Activated T-cell treated with anti-CD3 and anti-CD28 coated beads, Interleukin-2, amount 50 U/mL, for 24 hours (primary cell): ENCODE results near the gene SH3RF3.

Source experiments
- DNase-seq: peaks from one replicate; pipeline ENCODE4 v3.0.0-alpha.2; 2020
- H3K27ac Mint-ChIP-seq: 2 replicates; pipeline ENCODE4 v1.8.0; 2020; ENCODE audit warnings: mild to moderate bottlenecking, mixed read lengths
- H3K27me3 Mint-ChIP-seq: 2 replicates; pipeline ENCODE4 v1.8.0; 2020; ENCODE audit warnings: mixed read lengths
- H3K36me3 Mint-ChIP-seq: 2 replicates; pipeline ENCODE4 v1.8.0; 2020; ENCODE audit warnings: low read depth, mixed read lengths
- H3K4me1 Mint-ChIP-seq: 2 replicates; pipeline ENCODE4 v1.8.0; 2020; ENCODE audit warnings: low read depth, mixed read lengths
- H3K4me3 Mint-ChIP-seq: 2 replicates; pipeline ENCODE4 v1.8.0; 2020; ENCODE audit warnings: mild to moderate bottlenecking, moderate library complexity, mixed read lengths
- H3K9me3 Mint-ChIP-seq: 2 replicates; pipeline ENCODE4 v1.8.0; 2020; ENCODE audit warnings: mixed read lengths

Gene SH3RF3

DNA sequence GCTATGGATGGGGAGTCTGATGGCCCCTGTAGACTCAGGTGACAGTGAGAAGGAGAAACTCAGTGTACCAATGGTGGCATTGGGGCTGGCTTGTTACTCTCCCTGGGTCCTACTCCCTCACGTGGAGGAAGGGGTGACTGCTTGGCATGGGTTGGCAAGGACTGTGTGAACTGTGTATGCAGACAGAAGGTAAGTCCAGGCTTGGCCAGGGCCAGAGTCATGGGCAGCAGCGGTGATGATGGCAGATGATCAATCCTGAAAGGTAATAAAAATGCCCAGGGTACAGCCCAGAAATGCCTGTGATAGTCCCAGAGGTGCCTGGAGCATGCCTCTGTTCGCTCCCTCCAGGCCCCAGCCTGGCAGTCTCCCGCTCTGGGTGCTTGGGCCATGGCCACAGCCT, 153.9 kb downstream of the SH3RF3 start:
- Mint-ChIP-seq H3K36me3 (no peaks in the 10 kb centered on the region), H3K27me3 (no peaks in the 10 kb centered on the region), H3K27ac (no peak overlapping the region), H3K4me1 (no peaks in the 10 kb centered on the region), H3K4me3 (no peak overlapping the region), H3K9me3 (no peaks in the 10 kb centered on the region)
- DNase-seq: no peak

DNA sequence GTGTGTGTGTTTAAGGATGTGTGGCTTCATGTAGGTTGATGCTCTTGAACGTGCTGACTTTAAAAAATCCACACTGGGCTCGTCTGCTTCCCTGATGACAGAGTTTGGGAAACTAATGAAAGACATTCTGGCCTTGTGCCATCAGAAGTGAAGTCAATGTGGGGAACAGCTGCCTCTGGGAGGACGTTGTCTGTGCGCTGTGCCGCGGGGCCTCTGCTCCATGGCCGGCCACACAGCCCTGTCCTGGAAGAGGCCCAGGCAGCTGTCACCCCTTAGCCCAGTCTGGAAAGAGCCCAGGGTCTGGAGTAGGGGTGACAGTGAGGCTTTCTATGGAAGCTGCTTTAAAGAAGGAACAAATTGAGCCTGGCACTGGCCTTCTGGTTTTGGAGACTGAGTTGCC, 155.8 kb downstream of the SH3RF3 start:
- Mint-ChIP-seq H3K4me3 (no peak overlapping the region), H3K36me3 (no peaks in the 10 kb centered on the region), H3K9me3 (no peaks in the 10 kb centered on the region), H3K4me1 (no peaks in the 10 kb centered on the region), H3K27me3 (no peaks in the 10 kb centered on the region), H3K27ac (no peak overlapping the region)
- no peak for DNase-seq

DNA sequence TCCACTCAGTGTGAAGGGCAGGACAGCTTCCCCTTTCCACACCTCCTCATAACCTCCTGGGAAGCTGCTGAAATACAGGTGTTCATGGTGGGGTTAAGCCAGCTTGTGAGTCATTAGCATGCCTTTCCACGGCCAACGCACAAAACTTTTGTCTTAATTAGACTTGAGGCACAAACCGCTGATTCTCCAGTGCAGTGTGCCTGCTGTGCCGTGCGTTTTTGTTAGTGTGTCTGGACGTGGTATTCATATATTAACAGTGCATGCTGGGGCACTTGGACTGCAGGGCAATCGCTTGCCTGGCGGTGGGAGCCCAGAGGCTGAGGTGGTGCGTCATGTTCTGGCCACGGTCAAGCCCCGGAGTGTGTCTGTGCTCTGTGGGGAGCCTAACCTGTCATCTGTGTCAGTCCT, 156.2 kb downstream of the SH3RF3 start:
- no peaks in the 10 kb centered on the region for H3K9me3 Mint-ChIP-seq
- no peaks in the 10 kb centered on the region for H3K27me3 Mint-ChIP-seq
- no peaks in the 10 kb centered on the region for H3K4me1 Mint-ChIP-seq
- H3K4me3 Mint-ChIP-seq: no peak overlapping the region
- no peak overlapping the region for H3K27ac Mint-ChIP-seq
- no peaks in the 10 kb centered on the region for H3K36me3 Mint-ChIP-seq
- no peak for DNase-seq

DNA sequence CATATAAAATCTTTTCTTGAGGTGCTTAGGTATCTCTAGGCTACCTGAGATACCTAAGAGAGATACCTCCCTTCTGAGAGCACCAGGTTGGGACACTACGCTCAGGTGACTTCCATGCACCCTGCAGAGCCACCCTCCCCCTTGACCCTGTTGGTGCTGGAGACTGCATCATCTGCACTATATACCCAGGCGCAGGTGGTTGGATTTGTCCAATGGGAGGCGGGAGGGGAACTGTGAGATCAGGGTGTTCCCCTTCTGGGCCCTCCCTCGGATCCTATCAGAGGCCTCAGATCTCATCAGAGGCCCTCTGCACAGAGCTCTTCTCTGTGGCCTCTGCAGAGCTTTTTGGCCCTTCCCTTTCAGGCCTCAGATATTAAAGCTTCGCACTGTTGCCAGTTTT, 158.4 kb downstream of the SH3RF3 start:
- no peaks in the 10 kb centered on the region for H3K27me3 Mint-ChIP-seq
- no peak overlapping the region for H3K27ac Mint-ChIP-seq
- H3K36me3 Mint-ChIP-seq: no peaks in the 10 kb centered on the region

DNA sequence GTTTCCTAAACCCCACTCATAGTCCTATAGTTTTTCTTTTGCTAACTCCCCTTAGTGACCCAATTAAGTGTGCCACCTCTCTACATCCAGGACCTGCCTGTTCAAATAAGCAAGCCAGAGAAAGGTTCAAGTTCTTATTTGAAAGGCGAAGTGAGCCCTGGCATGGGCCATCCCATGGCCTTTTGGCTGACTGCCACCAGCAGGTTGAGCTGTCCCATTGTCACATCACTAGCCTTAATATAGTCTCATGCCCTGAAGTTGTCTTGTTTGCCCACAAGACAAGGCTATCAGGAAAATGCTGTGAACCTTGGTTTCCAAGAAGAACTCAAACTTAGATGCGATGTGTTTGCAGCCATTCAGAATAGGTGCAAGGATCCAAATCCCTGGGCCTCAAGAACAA, 158.8 kb downstream of the SH3RF3 start:
- DNase-seq: no peak
- no peaks in the 10 kb centered on the region for H3K9me3 Mint-ChIP-seq
- H3K27me3 Mint-ChIP-seq: no peaks in the 10 kb centered on the region
- no peaks in the 10 kb centered on the region for H3K36me3 Mint-ChIP-seq
- no peak overlapping the region for H3K27ac Mint-ChIP-seq
- H3K4me3 Mint-ChIP-seq: no peak overlapping the region
- H3K4me1 Mint-ChIP-seq: no peaks in the 10 kb centered on the region

More for the DNA sequence above, 158.4 kb downstream of the SH3RF3 start:
- H3K4me3 Mint-ChIP-seq: no peak overlapping the region
- H3K9me3 Mint-ChIP-seq: no peaks in the 10 kb centered on the region
- no peaks in the 10 kb centered on the region for H3K4me1 Mint-ChIP-seq
- no peak for DNase-seq

DNA sequence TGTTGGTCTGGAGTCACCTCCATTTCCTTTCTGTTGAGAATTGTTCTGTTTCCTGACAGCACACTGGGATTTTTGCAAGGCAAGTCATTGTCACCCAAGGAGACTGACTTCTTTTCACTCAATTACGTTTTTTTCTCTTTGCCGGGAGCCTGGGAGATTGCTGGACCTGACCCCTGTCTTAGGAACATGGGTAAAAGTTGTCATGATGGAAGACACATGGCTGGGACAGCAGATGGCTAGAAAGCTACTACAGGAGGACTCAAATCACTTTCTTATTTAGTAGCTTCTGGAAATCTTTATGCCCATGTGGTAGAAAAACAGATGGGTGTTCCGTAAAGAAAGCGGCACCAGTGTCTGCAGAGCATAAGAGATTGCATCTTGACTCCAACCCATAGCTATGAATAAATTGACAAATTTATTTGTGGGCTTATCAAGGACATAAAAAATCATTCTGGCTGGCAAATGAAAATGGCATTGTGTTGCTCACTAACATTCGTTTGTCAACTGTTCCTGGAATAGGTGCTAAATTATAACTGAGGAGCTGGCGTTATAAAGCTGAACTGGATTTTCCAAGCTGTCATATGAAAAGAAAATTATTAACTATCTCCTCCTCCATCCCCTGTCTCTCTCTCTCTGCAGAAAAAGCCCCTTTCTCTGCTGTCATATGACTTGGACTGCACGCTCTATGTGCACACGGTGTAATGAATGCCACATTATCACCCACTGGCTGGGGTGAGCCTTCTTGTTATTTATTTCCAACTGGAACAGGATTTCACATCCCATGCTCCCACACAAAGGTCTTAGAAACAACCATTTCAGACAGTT, 159.8 kb downstream of the SH3RF3 start:
- Mint-ChIP-seq H3K9me3 (no peaks in the 10 kb centered on the region), H3K27ac (no peak overlapping the region), H3K36me3 (no peaks in the 10 kb centered on the region)

DNA sequence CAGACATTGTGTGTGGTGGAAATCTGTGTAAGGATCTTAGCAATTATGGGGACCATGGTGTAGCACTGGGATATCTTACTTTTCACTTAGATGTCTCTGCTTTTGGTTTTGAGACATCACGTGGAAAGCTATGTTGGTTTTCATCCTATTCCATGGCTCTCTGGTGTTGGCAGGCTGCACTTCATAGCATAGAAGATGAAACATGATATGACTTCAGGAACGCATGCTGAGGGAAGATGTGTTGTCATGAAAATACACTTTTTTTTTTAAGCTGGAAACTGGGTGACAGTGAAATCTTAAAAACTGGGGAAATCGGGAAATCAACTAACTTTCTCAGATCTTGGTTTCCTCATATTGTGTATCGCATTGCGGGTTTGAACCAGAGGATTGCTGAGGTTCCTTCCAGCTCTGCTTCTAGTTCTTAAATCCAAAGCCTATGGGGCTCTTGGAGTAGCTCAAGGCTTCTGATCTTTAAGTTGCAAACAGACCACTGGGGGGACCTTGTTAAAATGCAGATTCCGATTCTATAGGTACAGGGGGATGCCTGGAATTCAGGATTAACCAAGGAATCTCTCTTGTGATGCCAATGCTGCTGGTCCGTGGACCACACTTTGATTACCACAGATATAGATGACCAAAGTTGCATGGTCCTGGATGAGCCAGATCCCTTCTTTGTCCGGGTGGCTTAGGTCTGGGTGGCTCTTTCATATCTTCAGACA, 160.7 kb downstream of the SH3RF3 start:
- H3K9me3 Mint-ChIP-seq: peaks cover 2% of the 10 kb centered on the region
- DNase-seq: no peak
- H3K27ac Mint-ChIP-seq: no peak overlapping the region
- no peak overlapping the region for H3K4me3 Mint-ChIP-seq
- H3K4me1 Mint-ChIP-seq: no peaks in the 10 kb centered on the region
- no peaks in the 10 kb centered on the region for H3K36me3 Mint-ChIP-seq
- no peaks in the 10 kb centered on the region for H3K27me3 Mint-ChIP-seq

More for the DNA sequence above, 159.8 kb downstream of the SH3RF3 start:
- no peak for DNase-seq
- no peaks in the 10 kb centered on the region for H3K4me1 Mint-ChIP-seq
- H3K27me3 Mint-ChIP-seq: no peaks in the 10 kb centered on the region
- no peak overlapping the region for H3K4me3 Mint-ChIP-seq

DNA sequence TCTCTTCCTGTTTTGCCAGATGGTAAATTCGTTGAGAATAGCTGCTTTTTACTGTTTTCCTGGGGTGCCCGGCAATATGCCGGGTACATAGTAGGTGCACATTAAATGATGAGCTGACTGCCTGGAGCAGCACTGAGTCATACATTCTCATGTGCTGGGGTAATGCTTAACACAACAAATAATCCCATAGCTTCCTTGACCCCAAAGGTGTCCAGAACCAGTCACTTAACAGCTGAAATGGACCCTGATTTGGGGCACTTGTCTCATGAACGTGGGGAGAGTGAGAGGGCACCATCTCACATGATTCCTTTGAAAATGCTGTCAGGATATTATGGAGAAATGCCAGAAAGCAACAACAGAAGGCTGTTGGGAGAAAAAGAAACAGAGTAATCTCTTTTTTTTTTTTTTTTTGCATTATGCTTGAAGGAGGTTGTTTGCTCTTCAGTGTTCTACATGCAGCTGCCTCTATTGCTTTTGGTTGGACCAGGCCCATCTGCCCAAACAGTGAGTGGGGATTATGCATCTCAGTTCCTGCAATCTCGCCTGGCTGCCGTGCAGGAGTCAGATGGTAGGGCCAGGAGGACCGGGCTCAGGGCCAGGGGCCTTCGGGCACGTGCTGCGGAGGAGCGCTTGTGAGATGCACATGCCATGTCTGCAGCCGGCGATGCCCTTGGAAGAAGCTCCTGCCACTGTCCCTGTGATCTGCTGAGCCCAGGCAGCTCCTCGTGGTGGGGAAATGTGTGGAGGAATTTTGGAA, 162.1 kb downstream of the SH3RF3 start:
- H3K27ac Mint-ChIP-seq: no peak overlapping the region
- H3K27me3 Mint-ChIP-seq: no peaks in the 10 kb centered on the region
- no peak for DNase-seq
- no peak overlapping the region for H3K4me3 Mint-ChIP-seq
- no peaks in the 10 kb centered on the region for H3K36me3 Mint-ChIP-seq
- H3K4me1 Mint-ChIP-seq: no peaks in the 10 kb centered on the region
- H3K9me3 Mint-ChIP-seq: peaks cover 2% of the 10 kb centered on the region

DNA sequence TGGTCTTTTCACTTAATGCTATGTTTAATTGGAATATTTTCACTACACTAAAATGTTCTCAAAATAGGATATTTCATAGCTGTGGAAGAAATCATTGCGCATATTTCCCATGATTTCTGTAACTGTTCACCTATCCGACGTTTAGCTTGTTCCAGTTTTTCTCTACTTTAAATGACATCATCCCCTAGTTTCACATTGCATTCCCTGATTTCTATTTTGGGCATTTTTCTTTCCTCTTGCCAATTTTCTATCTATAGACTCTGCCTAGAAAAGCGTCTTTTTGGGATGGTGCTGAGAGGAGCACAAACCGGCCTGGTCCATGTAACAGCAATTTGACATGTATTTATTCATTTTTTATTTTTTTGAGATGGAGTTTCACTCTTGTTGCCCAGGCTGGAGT, 163.4 kb downstream of the SH3RF3 start:
- no peak for DNase-seq
- Mint-ChIP-seq H3K4me1 (no peaks in the 10 kb centered on the region), H3K36me3 (no peaks in the 10 kb centered on the region), H3K27ac (no peak overlapping the region), H3K9me3 (peaks cover 2% of the 10 kb centered on the region), H3K27me3 (no peaks in the 10 kb centered on the region), H3K4me3 (no peak overlapping the region)

DNA sequence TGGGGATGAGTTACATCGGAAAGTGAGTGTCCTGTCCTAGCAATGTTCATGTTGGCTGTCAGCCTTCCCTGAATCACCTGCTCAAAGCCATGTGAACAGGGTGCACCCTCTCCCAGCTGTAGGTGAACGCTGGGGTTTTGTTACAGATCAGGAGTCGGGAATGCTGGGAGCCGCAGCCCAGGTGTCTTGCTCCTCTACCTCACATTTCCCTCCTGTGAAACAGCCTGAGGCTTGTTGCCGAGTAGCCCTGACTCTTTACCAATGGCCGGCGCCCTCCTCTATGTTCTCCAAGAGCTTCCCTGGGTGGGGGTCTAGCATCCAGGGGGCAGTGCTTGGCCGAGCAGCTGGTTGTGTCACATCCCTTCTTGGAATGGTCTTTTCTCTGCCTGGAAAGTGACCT, 164.7 kb downstream of the SH3RF3 start:
- Mint-ChIP-seq H3K27me3 (no peaks in the 10 kb centered on the region), H3K4me1 (no peaks in the 10 kb centered on the region), H3K27ac (no peak overlapping the region), H3K4me3 (no peak overlapping the region), H3K9me3 (peaks cover 2% of the 10 kb centered on the region), H3K36me3 (no peaks in the 10 kb centered on the region)
- DNase-seq: no peak

DNA sequence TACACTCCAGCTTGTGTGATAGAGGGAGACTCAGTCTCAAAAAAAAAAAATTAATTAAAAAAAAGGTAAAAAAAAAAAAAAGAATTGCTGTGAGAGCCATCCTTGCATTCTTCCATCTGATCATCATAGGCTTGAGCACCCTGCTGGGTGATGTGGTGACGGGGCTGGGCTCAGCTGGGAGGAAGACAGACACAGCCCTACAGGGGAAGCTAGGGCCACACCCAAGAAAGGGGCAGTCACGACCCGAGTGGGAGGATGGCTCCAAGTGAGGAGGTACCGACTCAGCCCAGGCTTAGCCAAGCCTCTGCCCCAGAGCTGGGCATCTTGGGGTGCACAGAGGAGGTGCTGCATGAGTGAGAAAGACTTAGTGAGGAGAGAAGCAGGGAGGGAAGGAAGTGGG, 165.5 kb downstream of the SH3RF3 start:
- H3K27ac Mint-ChIP-seq: no peak overlapping the region
- H3K4me1 Mint-ChIP-seq: no peaks in the 10 kb centered on the region
- H3K9me3 Mint-ChIP-seq: peaks cover 2% of the 10 kb centered on the region
- no peaks in the 10 kb centered on the region for H3K27me3 Mint-ChIP-seq
- H3K4me3 Mint-ChIP-seq: no peak overlapping the region
- no peak for DNase-seq
- H3K36me3 Mint-ChIP-seq: no peaks in the 10 kb centered on the region

DNA sequence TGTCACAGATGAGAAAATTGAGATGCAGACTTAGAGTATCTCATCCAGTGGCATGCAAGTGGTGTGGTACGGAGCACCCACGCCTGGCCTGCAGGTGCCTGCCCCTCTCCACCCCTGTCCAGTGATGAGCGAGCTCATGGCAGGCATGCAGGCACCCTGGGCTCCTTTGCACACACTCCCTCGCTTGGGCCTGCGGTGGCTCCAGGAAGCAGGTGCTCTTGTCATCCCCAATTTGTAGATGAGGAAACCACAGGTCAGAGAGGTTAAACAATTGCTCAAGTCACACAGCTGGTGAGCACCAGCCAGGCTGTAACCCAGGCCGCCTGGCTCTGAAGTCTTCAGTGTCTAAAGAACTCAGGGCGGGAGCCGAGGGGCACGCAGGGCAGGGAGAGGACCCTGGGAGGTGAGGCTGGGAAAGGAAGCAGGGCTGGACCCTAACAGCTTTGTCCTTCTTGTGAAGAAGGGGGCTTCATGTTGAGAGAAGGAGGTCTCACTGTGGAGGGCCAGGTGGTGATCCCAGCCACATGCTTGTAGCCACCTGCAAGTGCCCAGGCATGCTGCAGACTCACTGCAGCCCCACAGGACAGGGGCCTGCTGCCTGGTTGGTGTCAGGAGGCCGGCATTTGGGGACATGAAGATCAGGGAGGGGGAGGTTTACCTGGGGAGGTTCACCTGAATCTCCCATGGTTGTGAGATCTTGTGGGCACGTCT, 166.2 kb downstream of the SH3RF3 start:
- no peak overlapping the region for H3K27ac Mint-ChIP-seq
- no peak for DNase-seq
- H3K9me3 Mint-ChIP-seq: peaks cover 2% of the 10 kb centered on the region
- peaks cover 1% of the 10 kb centered on the region for H3K4me1 Mint-ChIP-seq
- H3K36me3 Mint-ChIP-seq: no peaks in the 10 kb centered on the region
- no peaks in the 10 kb centered on the region for H3K27me3 Mint-ChIP-seq
- no peak overlapping the region for H3K4me3 Mint-ChIP-seq

DNA sequence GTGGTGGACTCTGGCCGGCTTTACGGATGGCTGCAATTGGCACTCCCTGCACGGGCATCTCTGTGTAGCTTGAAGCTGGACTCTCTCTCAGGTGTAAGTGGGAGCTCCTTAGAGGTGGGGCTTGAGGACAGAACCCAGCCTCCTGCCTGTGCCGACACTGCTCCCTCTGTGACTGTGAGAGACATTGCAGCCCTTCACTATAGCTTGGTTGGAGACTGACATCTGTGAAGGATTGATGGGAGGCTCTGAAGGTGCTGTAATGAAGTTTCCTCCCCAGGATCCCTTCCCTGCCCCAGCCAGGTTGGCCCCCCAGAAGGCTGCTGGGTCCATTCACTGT, 166.7 kb downstream of the SH3RF3 start:
- H3K27ac Mint-ChIP-seq: no peak overlapping the region
- H3K4me1 Mint-ChIP-seq: peaks cover 1% of the 10 kb centered on the region
- H3K9me3 Mint-ChIP-seq: peaks cover 2% of the 10 kb centered on the region
- H3K27me3 Mint-ChIP-seq: no peaks in the 10 kb centered on the region
- H3K4me3 Mint-ChIP-seq: no peak overlapping the region
- DNase-seq: no peak
- no peaks in the 10 kb centered on the region for H3K36me3 Mint-ChIP-seq
